ENCODE measurements around the gene PRR13. TPM values are rescaled to one million over a fixed set of nuclear protein-coding genes. Genes with fewer than 3 reads are reported as not detected.

The PRR13 gene
- total RNA-seq, 1 donor from 2014 or later = 59.4 TPM

- DNase-seq (ENCODE audit: missing footprints) = no peak
- no peak for ATAC-seq
- intact Hi-C loops (cut with DNase I) = no loop called here
Measured at GRCh38 chr12:53483979-53484377, 42.4 kb downstream of the PRR13 start.

- ATAC-seq = no peak
- intact Hi-C loops (cut with DNase I) = no loop called here
- no peak for DNase-seq (ENCODE audit: missing footprints)
Measured at GRCh38 chr12:53484686-53485575, 43.4 kb downstream of the PRR13 start.

- intact Hi-C loops (cut with DNase I) = no loop called here
- DNase-seq (ENCODE audit: missing footprints) (no peak), ATAC-seq (no peak)
Measured at GRCh38 chr12:53485955-53486735, 44.6 kb downstream of the PRR13 start.

GRCh38 chr12:53486736-53487487, 45.4 kb downstream of the PRR13 start:
- no peak for ATAC-seq
- intact Hi-C loops (cut with DNase I) = no loop called here
- no peak for DNase-seq (ENCODE audit: missing footprints)

GRCh38 chr12:53489242-53489864, 47.8 kb downstream of the PRR13 start:
- intact Hi-C loops (cut with DNase I) = no loop called here
- ATAC-seq (no peak), DNase-seq (ENCODE audit: missing footprints) (no peak)

- no peak for DNase-seq (ENCODE audit: missing footprints)
- ATAC-seq = no peak
- intact Hi-C loops (cut with DNase I) = no loop called here
Measured at GRCh38 chr12:53492188-53492587, 50.7 kb downstream of the PRR13 start.

- peak; percentile 92 for ATAC-seq
- intact Hi-C loops (cut with DNase I) = no loop called here
- DNase-seq (ENCODE audit: missing footprints) = peak; percentile 97
Measured at GRCh38 chr12:53492830-53493609, 51.5 kb downstream of the PRR13 start.

- ATAC-seq (no peak), DNase-seq (ENCODE audit: missing footprints) (no peak)
- intact Hi-C loops (cut with DNase I) = no loop called here
Measured at GRCh38 chr12:53493610-53494391, 52.3 kb downstream of the PRR13 start.

Other genes starting within 250 kb of the PRR13 start
- gene ITGB7, start 234.5 kb upstream of the PRR13 start, total RNA-seq = 0.76 TPM
- 18.2 TPM for gene RARG, start 209.5 kb upstream of the PRR13 start, total RNA-seq
- gene ESPL1, start 173.4 kb upstream of the PRR13 start, total RNA-seq = 0.97 TPM
- 392 TPM for gene PFDN5, start 146.2 kb upstream of the PRR13 start, total RNA-seq
- 38.5 TPM for gene MYG1, start 142.0 kb upstream of the PRR13 start, total RNA-seq
- gene AAAS, start 120.1 kb upstream of the PRR13 start, total RNA-seq = 38.5 TPM
- not detected for gene SP7, start 105.4 kb upstream of the PRR13 start, total RNA-seq
- 31.3 TPM for gene SP1, start 61.6 kb upstream of the PRR13 start, total RNA-seq
- not detected for gene AMHR2, start 17.9 kb upstream of the PRR13 start, total RNA-seq
- 494 TPM for gene PCBP2, start 10.4 kb downstream of the PRR13 start, total RNA-seq
- 5.6 TPM for gene MAP3K12, start 57.7 kb downstream of the PRR13 start, total RNA-seq
- gene TARBP2, start 59.5 kb downstream of the PRR13 start, total RNA-seq = 10.9 TPM
- not detected for gene NPFF, start 65.8 kb downstream of the PRR13 start, total RNA-seq
- 39.8 TPM for gene ATF7, start 184.6 kb downstream of the PRR13 start, total RNA-seq
- gene ATP5MC2, start 234.3 kb downstream of the PRR13 start, total RNA-seq = 600 TPM